ENCODE measurements around the gene WDR87. TPM values are rescaled to one million over a fixed set of nuclear protein-coding genes. Genes with fewer than 3 reads are reported as not detected.

The WDR87 gene
- total RNA-seq, 1 donor = not detected

DNA sequence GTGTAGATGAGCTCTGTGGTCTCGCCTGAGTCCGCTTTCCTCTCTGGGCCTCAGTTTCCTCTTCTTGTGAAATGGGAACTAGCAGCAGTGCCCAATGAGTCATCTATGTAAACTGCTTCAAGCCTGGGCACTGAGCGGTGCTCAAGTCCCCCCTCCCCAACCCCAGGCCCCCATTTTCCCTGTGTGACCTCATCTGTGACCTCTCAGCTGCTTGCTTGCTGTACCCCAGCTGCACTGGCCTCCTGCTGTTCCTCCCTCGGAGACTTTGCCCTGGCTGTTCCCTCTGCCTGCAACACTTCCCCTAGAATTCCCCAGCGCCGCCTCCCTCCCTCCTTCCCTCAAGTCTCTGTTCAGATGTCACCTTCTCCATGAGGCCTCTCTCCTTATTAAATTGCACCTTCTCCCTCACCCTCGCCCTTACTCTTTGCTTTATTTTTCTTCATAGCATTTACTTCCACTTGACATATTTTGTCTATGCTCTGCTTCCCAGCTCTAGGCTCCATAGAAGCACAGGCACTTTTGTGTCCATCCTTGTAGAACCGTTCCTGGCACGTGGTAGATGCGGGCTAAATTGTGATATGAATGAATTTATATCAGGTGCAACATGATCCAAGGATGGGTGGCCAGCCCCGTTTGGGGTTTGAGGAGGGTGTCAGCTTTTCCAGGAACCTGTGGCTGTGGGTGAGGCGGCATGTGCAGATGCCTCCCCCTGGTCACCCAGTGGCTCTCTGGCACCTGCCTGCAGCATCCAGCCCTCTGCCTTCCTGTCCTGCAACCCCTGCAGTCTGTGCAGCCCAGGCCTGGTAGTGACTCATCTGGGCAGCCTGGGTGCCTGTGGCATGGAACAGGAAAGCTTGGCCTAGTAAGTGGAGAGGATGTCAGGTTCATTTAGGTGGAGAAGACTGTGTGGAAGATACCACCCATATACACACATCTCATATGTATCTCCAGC, 26.9 kb upstream of the WDR87 start:
- DNase-seq (ENCODE audit: low read depth) = no peak
- no peak overlapping the region for H3K4me3 ChIP-seq (ENCODE audit: low read depth, low read length)
- TF ChIP-seq, protein P1, sequence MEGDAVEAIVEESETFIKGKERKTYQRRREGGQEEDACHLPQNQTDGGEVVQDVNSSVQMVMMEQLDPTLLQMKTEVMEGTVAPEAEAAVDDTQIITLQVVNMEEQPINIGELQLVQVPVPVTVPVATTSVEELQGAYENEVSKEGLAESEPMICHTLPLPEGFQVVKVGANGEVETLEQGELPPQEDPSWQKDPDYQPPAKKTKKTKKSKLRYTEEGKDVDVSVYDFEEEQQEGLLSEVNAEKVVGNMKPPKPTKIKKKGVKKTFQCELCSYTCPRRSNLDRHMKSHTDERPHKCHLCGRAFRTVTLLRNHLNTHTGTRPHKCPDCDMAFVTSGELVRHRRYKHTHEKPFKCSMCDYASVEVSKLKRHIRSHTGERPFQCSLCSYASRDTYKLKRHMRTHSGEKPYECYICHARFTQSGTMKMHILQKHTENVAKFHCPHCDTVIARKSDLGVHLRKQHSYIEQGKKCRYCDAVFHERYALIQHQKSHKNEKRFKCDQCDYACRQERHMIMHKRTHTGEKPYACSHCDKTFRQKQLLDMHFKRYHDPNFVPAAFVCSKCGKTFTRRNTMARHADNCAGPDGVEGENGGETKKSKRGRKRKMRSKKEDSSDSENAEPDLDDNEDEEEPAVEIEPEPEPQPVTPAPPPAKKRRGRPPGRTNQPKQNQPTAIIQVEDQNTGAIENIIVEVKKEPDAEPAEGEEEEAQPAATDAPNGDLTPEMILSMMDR (IDR thresholded peaks at IDR 0.05; ENCODE audit: insufficient read depth, low read depth, low read length) = no peak

DNA sequence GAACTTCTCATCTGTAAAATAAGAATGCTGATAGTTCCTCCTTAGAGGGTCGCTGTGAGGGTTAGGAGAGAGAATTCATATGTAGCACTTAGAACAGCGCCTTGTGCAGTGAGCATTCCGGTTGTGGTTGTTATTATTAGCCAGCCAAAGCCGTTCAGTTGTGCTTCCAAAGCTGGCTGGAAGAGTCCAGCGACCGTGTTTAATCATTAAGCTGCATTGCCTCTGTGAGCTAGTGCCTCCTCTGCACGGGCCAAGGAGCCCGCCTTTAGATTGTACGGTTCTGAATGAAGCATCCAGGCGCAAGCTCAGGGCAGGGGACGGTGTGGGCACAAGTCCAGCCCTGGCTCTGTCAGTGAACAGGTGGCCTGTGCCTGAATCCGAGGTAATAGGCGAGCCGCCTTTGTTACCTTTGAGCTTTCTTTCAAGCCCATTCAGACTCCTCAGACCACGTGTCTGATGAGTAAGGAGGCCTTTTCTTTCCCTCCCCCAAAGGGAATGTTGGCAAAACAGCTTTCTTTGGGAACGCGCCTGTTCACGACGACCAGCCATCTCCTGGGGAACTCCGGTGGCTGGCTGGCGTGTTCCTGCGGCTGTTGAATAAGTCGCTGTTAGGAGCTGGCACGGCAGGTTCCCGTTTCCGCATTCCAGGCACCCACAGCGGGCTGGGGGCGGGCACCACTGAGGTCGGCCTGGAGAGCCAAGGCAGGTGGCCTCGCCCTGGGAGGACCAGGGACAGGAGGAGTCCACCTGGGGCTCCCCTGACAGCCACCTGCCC, 25.7 kb upstream of the WDR87 start:
- DNase-seq (ENCODE audit: low read depth) = peak; percentile 34
- TF ChIP-seq, protein P1 (IDR thresholded peaks at IDR 0.05; ENCODE audit: insufficient read depth, low read depth, low read length) = no peak
- peak overlapping the region; percentile 23 for H3K4me3 ChIP-seq (ENCODE audit: low read depth, low read length)

DNA sequence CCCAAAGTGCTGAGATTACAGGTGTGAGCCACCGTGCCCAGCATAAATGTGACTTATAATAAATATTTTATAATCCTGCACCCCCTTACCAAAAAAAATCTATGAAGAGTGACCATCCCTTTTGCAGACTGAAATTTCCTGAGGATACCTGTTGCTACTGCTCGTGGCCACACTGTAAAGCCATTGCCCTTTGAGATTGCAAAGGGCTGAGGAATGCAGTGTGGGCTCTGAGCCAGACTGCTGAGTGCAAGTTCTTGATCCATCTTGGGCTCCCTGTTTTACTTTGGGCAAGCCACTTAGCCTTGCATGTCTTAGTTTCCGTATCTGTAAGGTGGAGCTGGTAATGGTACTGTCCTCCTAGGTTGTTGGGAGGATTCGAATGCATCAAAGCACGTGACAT, 24.0 kb upstream of the WDR87 start:
- TF ChIP-seq, protein P1 (IDR thresholded peaks at IDR 0.05; ENCODE audit: insufficient read depth, low read depth, low read length) = no peak
- no peak for DNase-seq (ENCODE audit: low read depth)
- no peak overlapping the region for H3K4me3 ChIP-seq (ENCODE audit: low read depth, low read length)

DNA sequence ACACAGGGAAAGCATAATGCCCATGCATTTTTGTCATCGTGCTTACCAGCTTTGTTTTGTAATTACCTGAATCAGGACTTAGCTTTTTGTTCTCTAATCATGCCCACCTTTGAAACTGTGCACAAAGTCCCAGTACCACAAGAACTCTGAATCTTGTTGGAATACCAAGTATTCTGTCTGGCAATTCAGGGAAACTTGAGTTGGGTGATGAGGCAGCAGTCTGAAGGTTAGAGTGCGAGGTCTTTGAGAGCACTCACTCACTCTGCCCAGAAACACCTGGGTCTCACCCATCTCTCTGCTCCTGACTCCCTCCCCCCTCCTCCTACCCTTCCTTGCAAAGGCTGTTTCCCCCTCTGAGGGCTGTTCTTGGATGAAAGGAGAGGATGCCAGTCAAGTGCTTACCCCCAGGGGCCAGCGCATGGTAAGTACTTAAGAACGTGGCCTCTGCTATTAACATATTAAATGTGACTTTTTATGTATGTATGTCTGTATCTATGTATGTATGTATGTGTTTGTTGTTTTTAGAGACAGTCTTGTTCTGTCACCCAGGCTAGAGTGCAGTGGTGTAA, 23.0 kb upstream of the WDR87 start:
- TF ChIP-seq, protein P1 (IDR thresholded peaks at IDR 0.05; ENCODE audit: insufficient read depth, low read depth, low read length) = no peak
- DNase-seq (ENCODE audit: low read depth) = no peak

DNA sequence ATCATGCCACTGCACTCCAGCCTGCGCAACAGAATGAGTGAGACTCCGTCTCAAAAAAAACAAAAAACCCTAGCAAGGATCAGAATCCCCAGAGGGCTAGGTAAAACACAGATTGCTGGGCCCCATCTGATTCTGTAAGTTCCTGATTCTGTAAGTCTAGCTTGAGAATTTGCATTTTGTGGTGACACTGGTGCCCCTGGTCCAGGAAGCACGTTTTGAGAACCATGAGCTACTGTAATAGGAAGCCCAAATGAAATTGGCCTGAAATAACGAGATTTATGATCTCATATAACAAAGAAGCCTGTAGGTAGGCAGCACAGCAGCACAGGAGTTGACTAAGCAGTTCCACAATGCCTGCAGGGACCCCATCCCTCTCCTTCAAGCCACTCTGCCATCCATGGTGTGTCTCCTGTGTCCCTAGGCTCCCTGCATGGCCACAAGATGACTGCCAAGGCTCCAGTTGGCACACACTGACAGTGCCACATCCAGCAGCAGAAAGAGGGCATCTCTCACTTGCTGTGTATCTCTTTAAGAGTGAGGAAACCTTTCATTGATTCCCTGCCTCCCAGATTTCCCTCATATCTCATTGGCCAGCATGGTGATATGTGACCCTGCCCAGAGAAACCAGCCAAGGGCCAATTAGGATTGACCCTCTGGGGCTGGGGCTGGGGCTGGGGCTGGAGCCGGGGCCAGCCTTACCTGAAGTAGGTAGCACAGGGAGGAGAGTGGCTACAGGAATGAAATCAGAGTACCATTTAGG, 22.3 kb upstream of the WDR87 start:
- no peak for DNase-seq (ENCODE audit: low read depth)
- TF ChIP-seq, protein P1 (IDR thresholded peaks at IDR 0.05; ENCODE audit: insufficient read depth, low read depth, low read length) = no peak
- H3K4me3 ChIP-seq (ENCODE audit: low read depth, low read length) = no peak overlapping the region

More for the DNA sequence above, 23.0 kb upstream of the WDR87 start:
- H3K4me3 ChIP-seq (ENCODE audit: low read depth, low read length) = no peak overlapping the region

DNA sequence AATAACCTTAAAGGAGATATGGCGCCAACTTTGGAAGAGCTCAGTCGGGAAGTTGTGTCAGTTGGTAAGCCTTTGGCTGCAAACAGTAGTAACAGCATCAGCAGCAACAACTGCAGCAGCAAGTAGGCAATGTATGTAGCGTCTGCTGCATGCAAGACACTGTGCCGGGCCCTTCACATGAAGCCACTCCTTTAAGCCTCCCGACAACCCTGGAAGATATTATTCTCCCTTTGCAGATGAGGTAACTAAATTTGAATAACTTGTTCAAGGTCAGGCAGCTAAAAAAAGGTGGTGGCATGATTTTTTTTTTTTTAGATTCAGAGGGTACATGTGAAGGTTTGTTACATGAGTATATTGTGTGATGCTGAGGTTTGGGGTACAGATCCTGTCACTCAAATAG, 20.3 kb upstream of the WDR87 start:
- DNase-seq (ENCODE audit: low read depth) = no peak
- H3K4me3 ChIP-seq (ENCODE audit: low read depth, low read length) = no peak overlapping the region
- TF ChIP-seq, protein P1 (IDR thresholded peaks at IDR 0.05; ENCODE audit: insufficient read depth, low read depth, low read length) = no peak
